Measurements from ENCODE around the gene C6.

Gene C6

GRCh38 chr5:41120600-41120999 lies 92.7 kb downstream of the C6 start:
- DNase-seq (ENCODE audit: low read depth), result no peak

DNA sequence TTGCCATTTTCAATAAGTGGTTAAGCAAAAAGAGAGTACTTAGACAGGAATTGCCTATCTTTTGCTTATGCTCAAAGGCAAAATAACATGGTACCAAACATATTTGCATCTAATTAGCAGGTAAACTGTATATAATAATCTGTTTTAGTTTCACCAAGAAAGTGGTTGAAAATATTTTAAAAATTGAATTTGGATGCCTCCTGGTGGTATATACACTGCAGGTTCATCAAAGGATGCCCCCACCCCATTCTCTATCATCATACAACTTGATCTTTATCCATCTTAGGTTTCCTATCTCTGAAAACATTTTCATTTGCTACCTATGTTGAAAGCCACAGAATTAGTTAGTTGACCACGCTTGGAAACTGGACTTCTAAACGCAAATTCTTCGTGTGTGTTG lies 95.2 kb downstream of the C6 start:
- DNase-seq (ENCODE audit: low read depth), result no peak

GRCh38 chr5:41115281-41115680 lies 98.1 kb downstream of the C6 start:
- no peak for DNase-seq (ENCODE audit: low read depth)

DNA sequence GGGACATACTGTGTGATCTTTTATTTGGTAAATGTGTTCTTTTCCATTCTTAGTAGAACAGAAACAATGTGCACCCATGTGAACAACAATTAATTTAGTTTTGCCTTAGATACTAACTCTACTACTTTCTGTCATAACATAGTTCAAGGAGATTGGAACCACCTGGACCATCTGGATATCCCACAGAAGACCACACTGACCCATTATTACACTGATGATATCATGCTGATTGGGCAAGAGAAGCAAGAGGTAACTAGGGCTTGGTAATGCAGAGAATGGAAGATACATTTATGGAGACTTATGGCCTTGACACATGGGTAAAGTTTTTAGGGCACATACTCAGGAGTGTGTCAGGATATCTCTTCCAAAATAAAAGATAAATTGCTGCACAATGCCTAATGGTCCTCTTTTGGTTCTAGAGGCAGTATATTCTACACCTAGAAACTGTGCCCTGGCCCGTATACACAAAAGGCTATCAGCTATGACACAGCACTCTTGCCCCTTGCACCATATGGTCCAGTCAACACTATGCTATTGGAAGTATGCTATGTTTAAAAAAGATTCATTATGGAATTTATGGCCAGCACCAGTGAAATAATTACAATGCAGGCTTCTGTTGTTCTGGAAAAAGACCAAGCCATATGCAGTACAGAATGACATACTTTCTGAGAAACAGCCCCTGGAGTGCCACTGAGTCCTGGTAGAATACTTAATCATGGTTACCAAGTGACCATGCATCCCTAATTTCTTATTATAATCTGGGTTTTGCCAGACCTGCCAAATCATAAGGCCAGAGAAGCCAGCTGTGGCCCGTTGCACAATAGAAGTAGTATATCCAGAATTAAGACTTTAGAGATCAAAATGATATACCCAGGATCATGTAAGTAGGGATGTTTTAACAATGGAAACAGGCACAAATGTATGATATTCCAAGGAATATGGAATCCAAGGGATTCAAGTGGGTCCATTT lies 100.6 kb downstream of the C6 start:
- DNase-seq (ENCODE audit: low read depth), result no peak

- DNase-seq (ENCODE audit: low read depth), result no peak
Measured at GRCh38 chr5:41109186-41109585, 104.1 kb downstream of the C6 start.

- no peak for DNase-seq (ENCODE audit: low read depth)
Measured at GRCh38 chr5:41102341-41102740, 111.0 kb downstream of the C6 start.

DNA sequence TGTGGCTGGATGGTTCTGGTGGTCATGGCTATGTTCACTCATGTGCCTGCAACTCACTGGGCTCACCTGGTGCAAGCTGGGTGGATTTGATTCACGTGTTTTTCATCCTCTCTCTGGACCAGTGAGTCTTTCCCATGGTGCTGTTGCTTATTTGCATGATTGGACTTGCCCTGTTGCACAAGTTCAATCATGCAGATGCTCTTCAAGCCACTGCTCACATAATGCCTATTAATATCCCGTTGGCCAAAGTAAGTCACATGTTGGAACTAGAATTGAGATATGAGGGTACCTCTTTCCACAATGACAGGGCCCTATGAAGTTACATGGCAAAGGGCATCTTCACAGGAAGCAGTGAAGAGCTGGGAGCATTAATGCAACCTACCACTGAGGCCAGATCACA lies 115.7 kb downstream of the C6 start:
- no peak for DNase-seq (ENCODE audit: low read depth)

DNA sequence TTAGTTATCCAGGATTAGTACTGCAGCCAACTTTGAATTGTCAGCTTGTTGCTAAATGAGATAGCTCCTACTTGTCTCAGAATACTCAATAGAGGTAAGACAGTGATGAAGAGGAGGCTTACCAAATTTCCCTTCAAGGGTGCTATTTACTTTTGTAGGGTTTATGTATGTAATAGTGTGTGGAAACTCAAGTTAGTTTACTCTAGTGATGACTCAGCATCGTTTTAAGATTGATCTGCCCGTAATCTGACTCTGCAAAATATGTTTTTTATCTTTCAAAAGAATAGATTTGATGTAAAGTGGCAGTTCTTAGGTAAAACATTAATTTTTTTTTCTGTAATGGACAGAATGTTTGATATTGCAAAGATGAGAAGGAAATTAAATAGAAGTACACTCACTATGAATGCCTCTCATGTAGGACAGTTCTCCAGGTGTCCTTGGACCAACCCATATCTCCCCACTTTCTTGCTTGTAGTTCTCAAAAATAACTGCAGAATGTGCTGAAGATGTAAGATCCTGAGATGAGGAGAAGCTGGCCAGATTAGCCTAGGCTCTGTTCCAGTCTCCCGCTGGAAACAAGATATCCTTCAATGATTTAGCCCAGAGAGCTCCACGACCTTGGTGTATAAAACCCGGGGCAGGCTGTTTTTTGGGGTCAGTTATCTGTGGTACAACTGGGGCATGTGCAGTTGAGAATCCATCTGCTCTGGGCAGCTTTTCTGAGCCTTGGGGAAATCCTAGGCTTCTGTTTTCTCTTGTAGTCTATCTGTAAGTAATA lies 117.8 kb downstream of the C6 start:
- DNase-seq (ENCODE audit: low read depth), result no peak

DNA sequence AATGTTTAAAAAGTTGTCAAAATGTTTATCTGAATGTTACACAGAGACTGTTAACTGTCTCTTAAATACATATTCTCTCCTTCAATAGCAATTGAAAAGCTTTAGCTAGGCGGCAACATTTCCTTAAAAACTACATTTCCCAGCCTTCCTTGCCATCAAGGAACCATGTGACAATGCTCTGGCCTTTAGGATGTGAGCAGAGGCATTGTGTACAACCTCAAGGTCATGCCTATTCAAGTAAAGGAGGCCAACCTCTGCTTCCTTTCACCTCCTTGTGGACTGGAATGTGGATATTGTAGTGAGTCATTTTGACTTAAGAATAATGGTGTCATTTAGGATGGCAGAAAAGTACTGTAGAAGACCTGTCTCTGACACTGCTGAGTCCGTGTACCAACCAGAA lies 118.5 kb downstream of the C6 start:
- no peak for DNase-seq (ENCODE audit: low read depth)

- no peak for DNase-seq (ENCODE audit: low read depth)
Measured at GRCh38 chr5:41093803-41094202, 119.5 kb downstream of the C6 start.
